Measurements from ENCODE around the gene SDCCAG8.

Gene SDCCAG8

GRCh38 chr1:243421784-243422183 lies 165.9 kb downstream of the SDCCAG8 start:
- Histone ChIP-seq H3K9me3 (ENCODE audit: control insufficient read depth, low read length) (no peaks in the 10 kb centered on the region), H3K27me3 (ENCODE audit: control insufficient read depth, insufficient read depth, low read length) (no peaks in the 10 kb centered on the region), H3K9ac (ENCODE audit: low read length) (no peak overlapping the region), H3K4me1 (ENCODE audit: control insufficient read depth, insufficient read depth, low read length) (peaks cover 4% of the 10 kb centered on the region), H3K4me3 (ENCODE audit: low read length) (no peak overlapping the region), H3K36me3 (ENCODE audit: control insufficient read depth, insufficient read depth, low read length) (no peaks in the 10 kb centered on the region)

- Histone ChIP-seq H3K4me3 (ENCODE audit: low read length) (no peak overlapping the region), H3K27me3 (ENCODE audit: control insufficient read depth, insufficient read depth, low read length) (no peaks in the 10 kb centered on the region), H3K4me1 (ENCODE audit: control insufficient read depth, insufficient read depth, low read length) (peaks cover 4% of the 10 kb centered on the region), H3K36me3 (ENCODE audit: control insufficient read depth, insufficient read depth, low read length) (no peaks in the 10 kb centered on the region), H3K9me3 (ENCODE audit: control insufficient read depth, low read length) (no peaks in the 10 kb centered on the region), H3K9ac (ENCODE audit: low read length) (no peak overlapping the region)
Measured at GRCh38 chr1:243422362-243422761, 166.5 kb downstream of the SDCCAG8 start.

- Histone ChIP-seq H3K4me3 (ENCODE audit: low read length) (no peak overlapping the region), H3K4me1 (ENCODE audit: control insufficient read depth, insufficient read depth, low read length) (no peaks in the 10 kb centered on the region), H3K27me3 (ENCODE audit: control insufficient read depth, insufficient read depth, low read length) (no peaks in the 10 kb centered on the region), H3K36me3 (ENCODE audit: control insufficient read depth, insufficient read depth, low read length) (no peaks in the 10 kb centered on the region), H3K9ac (ENCODE audit: low read length) (no peak overlapping the region), H3K9me3 (ENCODE audit: control insufficient read depth, low read length) (no peaks in the 10 kb centered on the region)
Measured at GRCh38 chr1:243428084-243428483, 172.2 kb downstream of the SDCCAG8 start.

DNA sequence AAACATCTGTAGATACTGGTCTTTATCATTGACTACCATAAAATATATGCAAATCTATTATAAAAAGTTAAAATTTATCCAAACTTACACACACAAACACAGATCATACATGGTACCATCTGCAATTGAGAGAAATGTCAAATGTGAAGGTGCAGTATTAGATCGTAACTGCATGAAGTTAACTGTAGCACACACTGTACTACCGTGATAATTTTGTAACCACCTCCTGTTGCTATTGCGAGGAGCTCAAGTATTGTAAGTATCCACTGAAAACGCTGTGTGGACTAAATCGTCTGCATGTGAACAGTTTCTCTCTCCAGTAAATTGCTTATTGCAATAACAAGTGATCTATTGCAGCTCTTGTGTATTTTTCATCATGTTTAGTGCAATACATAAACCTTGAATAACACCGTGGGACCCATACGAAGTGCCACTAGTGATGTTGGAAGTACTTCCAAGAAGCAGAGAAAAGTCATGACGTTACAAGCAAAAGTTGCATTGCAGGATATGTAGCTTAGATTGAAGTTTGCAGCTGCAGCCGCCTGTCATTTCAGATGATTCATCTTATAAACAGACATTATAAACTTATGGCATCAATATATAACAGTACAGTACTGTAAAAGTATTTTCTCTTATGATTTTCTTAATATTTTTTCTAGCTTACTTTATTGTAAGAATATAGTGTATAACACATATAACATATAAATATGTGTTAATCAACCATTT lies 172.9 kb downstream of the SDCCAG8 start:
- Histone ChIP-seq H3K36me3 (ENCODE audit: control insufficient read depth, insufficient read depth, low read length) (no peaks in the 10 kb centered on the region), H3K9ac (ENCODE audit: low read length) (no peak overlapping the region), H3K4me3 (ENCODE audit: low read length) (no peak overlapping the region), H3K4me1 (ENCODE audit: control insufficient read depth, insufficient read depth, low read length) (no peaks in the 10 kb centered on the region), H3K27me3 (ENCODE audit: control insufficient read depth, insufficient read depth, low read length) (no peaks in the 10 kb centered on the region), H3K9me3 (ENCODE audit: control insufficient read depth, low read length) (no peaks in the 10 kb centered on the region)

GRCh38 chr1:243431591-243431990 lies 175.8 kb downstream of the SDCCAG8 start:
- no peaks in the 10 kb centered on the region for H3K36me3 ChIP-seq (ENCODE audit: control insufficient read depth, insufficient read depth, low read length)
- H3K9me3 ChIP-seq (ENCODE audit: control insufficient read depth, low read length), result no peaks in the 10 kb centered on the region
- H3K27me3 ChIP-seq (ENCODE audit: control insufficient read depth, insufficient read depth, low read length), result no peaks in the 10 kb centered on the region
- no peaks in the 10 kb centered on the region for H3K4me1 ChIP-seq (ENCODE audit: control insufficient read depth, insufficient read depth, low read length)
- no peak overlapping the region for H3K4me3 ChIP-seq (ENCODE audit: low read length)
- H3K9ac ChIP-seq (ENCODE audit: low read length), result no peak overlapping the region

DNA sequence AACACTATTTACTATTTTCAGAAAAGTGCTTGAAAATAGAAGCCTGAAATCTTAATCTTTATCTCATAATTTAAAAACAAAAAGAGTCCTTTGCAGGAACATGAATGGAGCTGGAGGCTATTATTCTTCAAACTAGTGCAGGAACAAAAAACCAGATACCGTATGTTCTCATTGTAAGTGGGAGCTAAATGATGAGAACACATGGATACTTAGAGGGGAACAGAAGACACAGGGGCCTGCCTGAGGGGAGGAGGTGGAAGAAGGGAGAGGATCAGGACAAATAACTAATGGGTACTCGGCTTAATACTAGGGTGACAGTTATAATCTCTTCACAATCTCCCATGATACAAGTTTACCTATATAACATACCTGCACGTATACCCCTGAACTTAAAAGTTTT lies 176.3 kb downstream of the SDCCAG8 start:
- Histone ChIP-seq H3K9me3 (ENCODE audit: control insufficient read depth, low read length) (no peaks in the 10 kb centered on the region), H3K36me3 (ENCODE audit: control insufficient read depth, insufficient read depth, low read length) (no peaks in the 10 kb centered on the region), H3K4me3 (ENCODE audit: low read length) (no peak overlapping the region), H3K4me1 (ENCODE audit: control insufficient read depth, insufficient read depth, low read length) (no peaks in the 10 kb centered on the region), H3K9ac (ENCODE audit: low read length) (no peak overlapping the region), H3K27me3 (ENCODE audit: control insufficient read depth, insufficient read depth, low read length) (no peaks in the 10 kb centered on the region)

DNA sequence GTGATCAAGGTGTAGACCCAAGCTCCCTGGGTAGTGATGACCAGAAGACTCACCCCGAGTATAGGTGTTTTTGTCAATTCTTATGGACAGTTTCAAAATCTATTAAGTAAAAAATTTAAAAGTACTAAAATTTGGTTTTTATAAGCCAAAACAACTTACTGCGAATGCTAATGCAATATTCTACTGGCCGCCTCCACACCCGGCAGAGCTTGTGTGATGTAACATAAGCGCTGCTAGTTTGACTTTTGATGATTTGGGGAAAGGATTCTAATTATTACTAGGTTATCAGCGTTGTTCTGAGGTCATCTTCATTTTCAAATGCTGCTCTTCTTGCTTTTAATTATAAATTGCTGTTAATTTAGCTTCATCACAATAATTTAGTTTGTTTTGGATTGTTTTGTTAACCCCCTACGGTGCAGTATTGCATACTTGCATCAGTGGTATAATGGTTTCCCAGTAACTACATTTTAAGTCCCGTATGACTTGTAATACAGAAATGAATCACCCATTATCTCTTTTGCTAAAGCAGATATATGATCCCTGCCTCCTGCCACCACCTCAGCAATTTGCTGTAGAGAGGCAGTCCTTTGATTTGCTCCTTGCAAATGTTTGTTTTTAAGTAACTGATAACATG lies 178.0 kb downstream of the SDCCAG8 start:
- no peak overlapping the region for H3K9ac ChIP-seq (ENCODE audit: low read length)

DNA sequence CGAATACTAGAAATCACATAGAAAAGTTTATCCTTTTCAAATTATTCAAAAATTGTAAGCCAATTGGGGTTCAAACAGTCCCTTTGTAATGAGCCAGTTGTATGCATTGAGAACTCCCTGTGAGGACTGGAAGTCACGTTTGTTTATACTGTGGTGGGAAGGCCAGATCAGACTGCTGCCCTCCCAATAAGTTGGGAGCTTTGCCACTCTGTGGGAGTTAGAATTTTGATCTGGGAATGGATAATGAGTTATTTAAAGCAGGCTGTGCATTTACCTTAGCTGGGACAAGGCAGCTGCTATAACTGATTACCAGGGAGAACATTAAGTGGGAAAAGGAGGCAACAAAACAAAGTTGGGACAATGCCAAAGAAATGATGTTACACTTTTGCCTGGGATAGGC lies 178.8 kb downstream of the SDCCAG8 start:
- Histone ChIP-seq H3K9me3 (ENCODE audit: control insufficient read depth, low read length) (no peaks in the 10 kb centered on the region), H3K4me1 (ENCODE audit: control insufficient read depth, insufficient read depth, low read length) (no peaks in the 10 kb centered on the region), H3K9ac (ENCODE audit: low read length) (no peak overlapping the region), H3K27me3 (ENCODE audit: control insufficient read depth, insufficient read depth, low read length) (no peaks in the 10 kb centered on the region), H3K4me3 (ENCODE audit: low read length) (no peak overlapping the region), H3K36me3 (ENCODE audit: control insufficient read depth, insufficient read depth, low read length) (no peaks in the 10 kb centered on the region)

More for the DNA sequence above, 178.0 kb downstream of the SDCCAG8 start:
- H3K4me3 ChIP-seq (ENCODE audit: low read length), result no peak overlapping the region
- H3K4me1 ChIP-seq (ENCODE audit: control insufficient read depth, insufficient read depth, low read length), result no peaks in the 10 kb centered on the region
- H3K27me3 ChIP-seq (ENCODE audit: control insufficient read depth, insufficient read depth, low read length), result no peaks in the 10 kb centered on the region
- no peaks in the 10 kb centered on the region for H3K9me3 ChIP-seq (ENCODE audit: control insufficient read depth, low read length)
- H3K36me3 ChIP-seq (ENCODE audit: control insufficient read depth, insufficient read depth, low read length), result no peaks in the 10 kb centered on the region

GRCh38 chr1:243435836-243436235 lies 180.0 kb downstream of the SDCCAG8 start:
- Histone ChIP-seq H3K9me3 (ENCODE audit: control insufficient read depth, low read length) (no peaks in the 10 kb centered on the region), H3K27me3 (ENCODE audit: control insufficient read depth, insufficient read depth, low read length) (no peaks in the 10 kb centered on the region)

DNA sequence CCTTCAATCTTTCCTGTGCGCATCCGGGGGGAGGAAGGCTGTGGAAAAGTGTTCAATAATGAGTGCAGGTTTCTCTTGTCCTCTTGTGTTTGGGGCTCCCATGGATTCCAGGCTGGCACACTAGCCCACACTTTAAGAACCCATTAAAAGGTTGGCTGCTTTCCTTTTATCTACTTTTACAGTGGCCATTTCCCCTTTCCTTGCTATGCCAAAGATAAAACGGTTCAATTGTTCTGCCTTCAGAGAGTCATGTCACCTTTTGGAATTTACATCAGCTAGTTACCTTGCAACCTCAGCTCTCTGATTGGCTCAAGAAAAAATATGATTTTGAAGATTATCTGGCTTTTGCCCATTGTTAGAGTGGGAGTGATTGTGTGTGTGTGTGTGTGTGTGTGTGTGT lies 182.3 kb downstream of the SDCCAG8 start:
- no peaks in the 10 kb centered on the region for H3K36me3 ChIP-seq (ENCODE audit: control insufficient read depth, insufficient read depth, low read length)
- no peak overlapping the region for H3K4me3 ChIP-seq (ENCODE audit: low read length)

More at GRCh38 chr1:243435836-243436235, 180.0 kb downstream of the SDCCAG8 start:
- Histone ChIP-seq H3K4me1 (ENCODE audit: control insufficient read depth, insufficient read depth, low read length) (no peaks in the 10 kb centered on the region), H3K9ac (ENCODE audit: low read length) (no peak overlapping the region), H3K36me3 (ENCODE audit: control insufficient read depth, insufficient read depth, low read length) (no peaks in the 10 kb centered on the region), H3K4me3 (ENCODE audit: low read length) (no peak overlapping the region)

GRCh38 chr1:243438815-243439214 lies 183.0 kb downstream of the SDCCAG8 start:
- Histone ChIP-seq H3K4me1 (ENCODE audit: control insufficient read depth, insufficient read depth, low read length) (no peaks in the 10 kb centered on the region), H3K36me3 (ENCODE audit: control insufficient read depth, insufficient read depth, low read length) (no peaks in the 10 kb centered on the region), H3K9me3 (ENCODE audit: control insufficient read depth, low read length) (no peaks in the 10 kb centered on the region), H3K9ac (ENCODE audit: low read length) (no peak overlapping the region), H3K4me3 (ENCODE audit: low read length) (no peak overlapping the region), H3K27me3 (ENCODE audit: control insufficient read depth, insufficient read depth, low read length) (no peaks in the 10 kb centered on the region)

More for the DNA sequence above, 182.3 kb downstream of the SDCCAG8 start:
- Histone ChIP-seq H3K9ac (ENCODE audit: low read length) (no peak overlapping the region), H3K27me3 (ENCODE audit: control insufficient read depth, insufficient read depth, low read length) (no peaks in the 10 kb centered on the region), H3K4me1 (ENCODE audit: control insufficient read depth, insufficient read depth, low read length) (no peaks in the 10 kb centered on the region), H3K9me3 (ENCODE audit: control insufficient read depth, low read length) (no peaks in the 10 kb centered on the region)

GRCh38 chr1:243440406-243440805 lies 184.6 kb downstream of the SDCCAG8 start:
- Histone ChIP-seq H3K9me3 (ENCODE audit: control insufficient read depth, low read length) (no peaks in the 10 kb centered on the region), H3K27me3 (ENCODE audit: control insufficient read depth, insufficient read depth, low read length) (no peaks in the 10 kb centered on the region), H3K4me3 (ENCODE audit: low read length) (no peak overlapping the region), H3K4me1 (ENCODE audit: control insufficient read depth, insufficient read depth, low read length) (no peaks in the 10 kb centered on the region), H3K36me3 (ENCODE audit: control insufficient read depth, insufficient read depth, low read length) (no peaks in the 10 kb centered on the region), H3K9ac (ENCODE audit: low read length) (no peak overlapping the region)

Data from mucosa of stomach (tissue), 1 donor.